Glutamatergic neuron (in vitro differentiated cells): ENCODE measurements around the gene WDR38. TPM values are rescaled to one million over a fixed set of nuclear protein-coding genes. Genes with fewer than 3 reads are reported as not detected.
A peak's percentile ranks its signal among the peaks of the same experiment; 100 is the strongest.

Experiments used
- DNase-seq: peaks from one replicate; pipeline ENCODE4 v3.0.0; 2022
- H3K27ac Mint-ChIP-seq: one replicate; pipeline ENCODE4 v1.8.0; 2020; ENCODE audit warnings: mild to moderate bottlenecking, mixed read lengths, inconsistent platforms; ENCODE audit not compliant: unreplicated experiment
- H3K27me3 Mint-ChIP-seq: one replicate; pipeline ENCODE4 v1.8.0; 2020; ENCODE audit warnings: mild to moderate bottlenecking, moderate library complexity, mixed read lengths, inconsistent platforms; ENCODE audit not compliant: unreplicated experiment
- H3K36me3 Mint-ChIP-seq: one replicate; pipeline ENCODE4 v1.8.0; 2020; ENCODE audit warnings: mild to moderate bottlenecking, mixed read lengths, inconsistent platforms; ENCODE audit not compliant: unreplicated experiment
- H3K4me1 Mint-ChIP-seq: one replicate; pipeline ENCODE4 v1.8.0; 2020; ENCODE audit warnings: mild to moderate bottlenecking, low read depth, mixed read lengths, inconsistent platforms; ENCODE audit not compliant: unreplicated experiment
- H3K4me3 Mint-ChIP-seq: one replicate; pipeline ENCODE4 v1.8.0; 2020; ENCODE audit warnings: mild to moderate bottlenecking, mixed read lengths, inconsistent platforms; ENCODE audit not compliant: unreplicated experiment
- H3K9me3 Mint-ChIP-seq: one replicate; pipeline ENCODE4 v1.8.0; 2020; ENCODE audit warnings: mild to moderate bottlenecking, moderate library complexity, mixed read lengths, inconsistent platforms; ENCODE audit not compliant: unreplicated experiment
- total RNA-seq: library from RNA; stranded (reverse); fragmentation: NEBNext Ultra II Directional; extraction: Animal tissue kit (Norgen Biotek cat#: 25700); gene quantifications from one replicate; pipeline ENCODE4 v1.2.1, GENCODE V29; 2021; ENCODE audit not compliant: unreplicated experiment
- TF ChIP-seq, protein P1 (sequence below): fragments of 200-600 bp; sonication (generic); IDR thresholded peaks from one replicate; pipeline ENCODE4 v1.5.0; 2021; ENCODE audit not compliant: partially characterized antibody, unreplicated experiment

The WDR38 gene
- total RNA-seq, 1 donor from 2014 or later = not detected

DNA sequence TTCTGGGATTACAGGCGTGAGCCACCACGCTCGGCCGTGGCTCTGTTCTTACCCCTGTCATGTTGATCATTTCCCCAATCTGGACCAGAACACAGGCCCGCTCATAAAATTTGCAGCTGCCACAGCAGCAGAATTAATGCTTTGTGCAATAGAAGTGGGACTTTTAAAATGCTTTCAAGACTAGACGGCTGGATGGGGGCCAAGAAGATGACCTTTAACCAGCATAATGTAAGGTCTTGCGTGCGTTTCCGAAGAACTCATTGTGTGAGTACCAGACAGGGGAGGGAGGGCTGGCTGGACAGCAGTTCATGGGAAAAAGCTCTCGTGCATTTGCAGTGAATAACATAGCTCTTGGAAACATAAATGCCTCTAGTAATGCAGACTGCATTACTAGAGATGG is 3.5 kb upstream of the WDR38 start:
- Mint-ChIP-seq H3K4me3 (no peak overlapping the region), H3K27ac (no peak overlapping the region), H3K4me1 (peaks cover 3% of the 10 kb centered on the region), H3K27me3 (no peaks in the 10 kb centered on the region), H3K9me3 (peaks cover under 1% of the 10 kb centered on the region), H3K36me3 (no peaks in the 10 kb centered on the region)
- no peak for DNase-seq
- TF ChIP-seq, protein P1, sequence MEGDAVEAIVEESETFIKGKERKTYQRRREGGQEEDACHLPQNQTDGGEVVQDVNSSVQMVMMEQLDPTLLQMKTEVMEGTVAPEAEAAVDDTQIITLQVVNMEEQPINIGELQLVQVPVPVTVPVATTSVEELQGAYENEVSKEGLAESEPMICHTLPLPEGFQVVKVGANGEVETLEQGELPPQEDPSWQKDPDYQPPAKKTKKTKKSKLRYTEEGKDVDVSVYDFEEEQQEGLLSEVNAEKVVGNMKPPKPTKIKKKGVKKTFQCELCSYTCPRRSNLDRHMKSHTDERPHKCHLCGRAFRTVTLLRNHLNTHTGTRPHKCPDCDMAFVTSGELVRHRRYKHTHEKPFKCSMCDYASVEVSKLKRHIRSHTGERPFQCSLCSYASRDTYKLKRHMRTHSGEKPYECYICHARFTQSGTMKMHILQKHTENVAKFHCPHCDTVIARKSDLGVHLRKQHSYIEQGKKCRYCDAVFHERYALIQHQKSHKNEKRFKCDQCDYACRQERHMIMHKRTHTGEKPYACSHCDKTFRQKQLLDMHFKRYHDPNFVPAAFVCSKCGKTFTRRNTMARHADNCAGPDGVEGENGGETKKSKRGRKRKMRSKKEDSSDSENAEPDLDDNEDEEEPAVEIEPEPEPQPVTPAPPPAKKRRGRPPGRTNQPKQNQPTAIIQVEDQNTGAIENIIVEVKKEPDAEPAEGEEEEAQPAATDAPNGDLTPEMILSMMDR = no peak

DNA sequence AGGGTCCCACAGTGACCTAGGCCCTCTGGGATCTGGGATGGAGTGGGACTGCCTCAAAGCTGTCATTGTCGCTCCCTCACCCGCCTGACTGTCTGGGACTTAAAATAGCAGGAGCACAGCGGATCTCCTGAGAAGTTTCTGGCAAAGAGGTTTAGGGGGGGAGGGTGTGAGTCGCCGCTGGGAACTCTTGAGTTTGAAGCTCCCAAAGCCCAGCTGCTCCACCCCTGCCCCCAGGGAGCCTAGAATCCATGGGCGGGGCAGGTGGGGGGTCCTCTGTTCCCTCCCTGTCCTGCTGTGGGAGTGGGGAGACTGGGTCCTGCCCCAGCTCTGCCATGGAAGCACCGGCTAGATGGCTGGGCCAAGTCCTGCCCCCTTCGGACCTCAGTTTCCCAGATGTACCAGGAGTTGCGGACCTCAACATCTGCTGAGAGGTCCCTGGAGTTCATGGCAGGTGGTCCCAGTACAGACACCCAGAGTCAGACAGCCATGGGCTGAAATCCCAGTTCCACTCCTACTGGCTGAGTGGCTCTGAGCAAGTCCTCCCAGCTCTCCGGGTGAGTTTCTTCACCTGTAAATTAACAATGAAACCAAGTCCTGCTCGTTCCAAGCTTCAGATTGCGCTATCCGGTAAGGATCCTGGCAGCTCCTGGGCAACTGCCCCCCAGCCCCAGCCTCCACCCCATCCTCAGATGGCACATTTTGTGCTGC is 985 bp upstream of the WDR38 start:
- DNase-seq = no peak
- Mint-ChIP-seq H3K36me3 (no peaks in the 10 kb centered on the region), H3K4me3 (peak overlapping the region; percentile 42), H3K9me3 (peaks cover 1% of the 10 kb centered on the region), H3K27ac (no peak overlapping the region), H3K4me1 (peaks cover 3% of the 10 kb centered on the region), H3K27me3 (no peaks in the 10 kb centered on the region)
- TF ChIP-seq, protein P1 = no peak

DNA sequence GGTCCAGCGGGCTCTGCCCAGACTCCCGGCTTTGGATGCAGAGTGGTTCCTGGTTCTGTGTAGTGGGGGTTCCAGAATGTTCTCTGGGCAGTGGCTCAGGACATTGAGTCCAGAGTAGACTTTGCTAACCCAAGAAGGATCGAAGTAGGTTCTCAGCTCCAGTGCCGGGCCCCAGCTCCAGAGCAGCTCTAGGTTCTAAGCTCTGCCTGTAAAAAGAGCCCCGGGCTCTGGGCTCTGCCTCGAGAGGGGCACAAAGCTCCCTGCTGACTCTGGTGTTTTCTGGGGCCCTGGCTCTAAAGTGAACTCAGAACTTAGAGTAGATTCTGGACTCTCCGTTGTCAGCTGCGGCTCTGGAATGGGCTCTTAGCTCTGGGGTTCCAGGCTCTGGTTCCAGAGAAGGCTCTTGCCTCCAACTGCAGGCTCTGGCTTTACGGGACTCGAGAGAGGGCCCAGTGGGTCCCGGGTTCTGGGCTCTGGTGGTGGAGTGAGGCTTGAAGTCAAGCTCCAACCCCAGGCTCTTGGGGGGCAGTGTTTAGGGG is 414 bp downstream of the WDR38 start:
- no peak for DNase-seq
- peaks cover 3% of the 10 kb centered on the region for H3K4me1 Mint-ChIP-seq
- peaks cover 4% of the 10 kb centered on the region for H3K9me3 Mint-ChIP-seq
- no peak overlapping the region for H3K4me3 Mint-ChIP-seq
- TF ChIP-seq, protein P1 = no peak
- no peak overlapping the region for H3K27ac Mint-ChIP-seq
- H3K27me3 Mint-ChIP-seq = no peaks in the 10 kb centered on the region
- H3K36me3 Mint-ChIP-seq = no peaks in the 10 kb centered on the region

DNA sequence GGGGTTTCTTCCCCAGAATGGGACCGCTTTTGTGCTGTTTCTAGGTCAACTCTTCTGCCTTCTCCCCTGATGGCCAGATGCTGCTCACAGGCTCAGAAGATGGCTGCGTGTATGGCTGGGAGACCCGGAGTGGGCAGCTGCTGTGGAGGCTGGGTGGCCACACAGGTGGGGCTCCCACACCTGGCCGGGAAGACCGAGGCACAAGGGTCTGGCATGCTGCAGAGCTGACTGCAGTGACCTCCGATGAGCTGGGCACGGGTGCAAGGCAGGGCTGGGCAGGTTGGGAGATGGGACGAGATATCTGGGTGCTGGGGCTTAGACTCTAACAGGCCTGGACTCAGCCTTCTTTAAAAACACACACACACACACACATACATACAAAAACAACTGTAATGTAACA is 901 bp downstream of the WDR38 start:
- Mint-ChIP-seq H3K27me3 (peaks cover 2% of the 10 kb centered on the region), H3K9me3 (peaks cover 4% of the 10 kb centered on the region), H3K27ac (no peak overlapping the region), H3K4me1 (peaks cover 3% of the 10 kb centered on the region), H3K36me3 (no peaks in the 10 kb centered on the region), H3K4me3 (no peak overlapping the region)
- no peak for DNase-seq
- TF ChIP-seq, protein P1 = no peak

DNA sequence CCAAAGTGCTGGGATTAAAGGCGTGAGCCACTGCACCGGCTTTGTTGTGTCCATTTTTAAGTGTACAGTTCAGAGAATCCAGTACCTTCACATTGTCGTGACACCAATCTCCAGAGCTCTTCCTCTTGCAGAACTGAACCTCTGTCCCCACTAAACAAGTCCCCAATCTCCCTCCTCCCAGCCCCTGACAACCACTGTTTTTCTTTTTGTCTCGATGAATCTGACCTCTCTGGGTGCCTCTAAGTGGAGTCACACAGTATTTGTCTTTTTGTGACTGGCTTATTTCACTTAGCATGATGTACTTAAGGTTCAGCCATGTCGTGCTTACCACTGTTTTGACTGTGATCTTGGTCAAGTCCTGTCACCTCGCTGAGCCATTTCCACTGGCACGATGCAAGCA is 1.6 kb downstream of the WDR38 start:
- Mint-ChIP-seq H3K4me1 (peaks cover 3% of the 10 kb centered on the region), H3K9me3 (peaks cover 4% of the 10 kb centered on the region), H3K4me3 (peak overlapping the region; percentile 26), H3K27ac (peak overlapping the region; percentile 56), H3K27me3 (peaks cover 4% of the 10 kb centered on the region), H3K36me3 (no peaks in the 10 kb centered on the region)
- no peak for DNase-seq
- TF ChIP-seq, protein P1 = no peak
